ENCODE data around the gene RAI1.

RAI1 gene

GRCh38 chr17:17840751-17841591 lies 159.7 kb downstream of the RAI1 start:
- no peak for DNase-seq (ENCODE audit: low read depth in 2 of 3, low spot score in 1 of 3)

GRCh38 chr17:17841601-17842025 lies 160.4 kb downstream of the RAI1 start:
- no peak for DNase-seq (ENCODE audit: low read depth in 2 of 3, low spot score in 1 of 3)

GRCh38 chr17:17842111-17842876 lies 161.0 kb downstream of the RAI1 start:
- DNase-seq (ENCODE audit: low read depth in 2 of 3, low spot score in 1 of 3) = no peak

GRCh38 chr17:17843096-17843495 lies 161.8 kb downstream of the RAI1 start:
- DNase-seq (ENCODE audit: low read depth in 2 of 3, low spot score in 1 of 3) = no peak

GRCh38 chr17:17844079-17844478 lies 162.8 kb downstream of the RAI1 start:
- DNase-seq (ENCODE audit: low read depth in 2 of 3, low spot score in 1 of 3) = no peak

GRCh38 chr17:17844500-17844899 lies 163.2 kb downstream of the RAI1 start:
- no peak for DNase-seq (ENCODE audit: low read depth in 2 of 3, low spot score in 1 of 3)

- DNase-seq (ENCODE audit: low read depth in 2 of 3, low spot score in 1 of 3) = no peak
These were observed 164.0 kb downstream of the RAI1 start for GRCh38 chr17:17845046-17845775.

- DNase-seq (ENCODE audit: low read depth in 2 of 3, low spot score in 1 of 3) = no peak
These were observed 164.7 kb downstream of the RAI1 start for GRCh38 chr17:17846003-17846402.

- DNase-seq (ENCODE audit: low read depth in 2 of 3, low spot score in 1 of 3) = no peak
These were observed 165.4 kb downstream of the RAI1 start for GRCh38 chr17:17846645-17847044.

GRCh38 chr17:17847118-17847689 lies 165.9 kb downstream of the RAI1 start:
- DNase-seq (ENCODE audit: low read depth in 2 of 3, low spot score in 1 of 3) = no peak

- DNase-seq (ENCODE audit: low read depth in 2 of 3, low spot score in 1 of 3) = no peak
These were observed 166.5 kb downstream of the RAI1 start for GRCh38 chr17:17847726-17848125.

GRCh38 chr17:17848311-17849082 lies 167.2 kb downstream of the RAI1 start:
- DNase-seq (ENCODE audit: low read depth in 2 of 3, low spot score in 1 of 3) = no peak

- peak; percentile 83 to 91 (median 85) for DNase-seq (ENCODE audit: low read depth in 2 of 3, low spot score in 1 of 3)
These were observed 168.0 kb downstream of the RAI1 start for GRCh38 chr17:17849147-17849820.

- DNase-seq (ENCODE audit: low read depth in 2 of 3, low spot score in 1 of 3) = peak; percentile 51 to 73 (median 64)
These were observed 168.7 kb downstream of the RAI1 start for GRCh38 chr17:17849845-17850373.

- DNase-seq (ENCODE audit: low read depth in 2 of 3, low spot score in 1 of 3) = no peak
These were observed 170.1 kb downstream of the RAI1 start for GRCh38 chr17:17851103-17852002.

GRCh38 chr17:17852930-17853329 lies 171.7 kb downstream of the RAI1 start:
- no peak for DNase-seq (ENCODE audit: low read depth in 2 of 3, low spot score in 1 of 3)

- DNase-seq (ENCODE audit: low read depth in 2 of 3, low spot score in 1 of 3) = peak in 1 of 3 donors; percentile 50
These were observed 172.7 kb downstream of the RAI1 start for GRCh38 chr17:17853811-17854447.

- DNase-seq (ENCODE audit: low read depth in 2 of 3, low spot score in 1 of 3) = no peak
These were observed 174.7 kb downstream of the RAI1 start for GRCh38 chr17:17855976-17856375.
